ENCODE data around the gene BCL11A.

GRCh38 chr2:60490441-60490840, 63.0 kb downstream of the BCL11A start:
- no peak for TF ChIP-seq CTCF (IDR thresholded peaks at IDR 0.05)
- no peak for TF ChIP-seq EP300 (IDR thresholded peaks at IDR 0.05)
- no peak for TF ChIP-seq POLR2A (IDR thresholded peaks at IDR 0.05)
- TF ChIP-seq POLR2AphosphoS5 (IDR thresholded peaks at IDR 0.05): no peak
